GM19238 (cell line): ENCODE data around the gene UPF1.
"Not testable (repeated sequence)": the region's sequence is repeated elsewhere in the genome, so short reads cannot be mapped to it uniquely, and the experiment has no call there.

Experiments used
- DNase-seq: peaks from one replicate; pipeline ENCODE4 v3.0.0; 2011; ENCODE audit warnings: low spot score; ENCODE audit not compliant: insufficient read length

Gene UPF1

GRCh38 chr19:18913466-18913865 is 81.7 kb downstream of the UPF1 start:
- DNase-seq: no peak

DNA sequence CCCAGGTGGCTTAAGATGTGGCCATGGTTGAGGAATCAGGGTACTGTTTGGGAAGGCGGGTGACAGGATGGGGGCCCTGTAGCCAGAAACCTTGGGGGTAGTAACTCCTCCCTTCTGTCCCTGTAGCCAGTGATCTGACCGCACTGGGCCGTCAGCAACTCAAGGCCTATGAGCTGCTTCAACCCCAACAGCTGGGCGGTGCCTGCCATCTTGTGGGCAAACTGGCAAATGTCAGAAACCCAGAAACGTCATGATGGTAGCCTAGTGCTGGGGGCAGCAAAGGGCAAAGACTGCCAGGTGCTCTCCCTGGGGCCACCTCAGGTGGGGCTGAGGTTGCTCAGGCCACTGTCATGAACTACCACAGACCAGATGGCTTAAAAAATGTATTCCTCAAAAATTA is 83.9 kb downstream of the UPF1 start:
- DNase-seq: no peak

DNA sequence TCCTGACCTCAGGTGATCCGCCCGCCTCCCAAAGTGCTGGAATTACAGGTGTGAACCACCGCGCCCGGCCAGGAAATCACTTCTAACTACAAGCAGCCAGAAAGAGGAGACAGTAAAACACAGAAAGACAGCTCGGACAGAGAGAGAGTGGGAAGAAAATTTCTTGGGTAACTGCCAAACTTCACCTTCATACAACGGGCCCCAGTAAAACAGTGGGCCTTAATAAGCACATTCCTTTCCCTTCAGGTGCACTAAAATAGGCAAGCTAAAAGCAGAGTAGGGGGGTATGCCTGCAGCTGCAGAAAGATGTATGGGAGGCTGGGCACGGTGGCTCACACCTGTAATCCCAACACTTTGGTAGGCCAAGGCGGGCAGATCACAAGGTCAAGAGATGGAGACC is 85.8 kb downstream of the UPF1 start:
- not testable (repeated sequence) for DNase-seq
